Keratinocyte (primary cell): ENCODE measurements around the gene TET1.

Source experiments
- CTCF ChIP-seq, 3 experiments: IDR thresholded peaks in 1 of 3; conservative IDR thresholded peaks in 1 of 3; optimal IDR thresholded peaks in 1 of 3; 2 replicates in 2 of 3; 3 replicates in 1 of 3; pipeline versions ENCODE3 to v1.5.1; 2011; ENCODE audit warnings: low read length in 3 of 3, mild to moderate bottlenecking in 3 of 3, moderate library complexity in 2 of 3, control low read depth in 1 of 3, inconsistent platforms in 1 of 3; ENCODE audit not compliant: insufficient read depth in 2 of 3; ENCODE audit errors: extremely low read depth in 1 of 3
- EZH2 ChIP-seq: IDR thresholded peaks from one replicate; pipeline ENCODE4 v1.6.1; 2012; ENCODE audit warnings: inconsistent platforms, mild to moderate bottlenecking, low read length, moderate library complexity

- TF ChIP-seq CTCF (optimal IDR thresholded peaks at IDR 0.05 in 1 of 3, IDR thresholded peaks at IDR 0.05 in 1 of 3, conservative IDR thresholded peaks at IDR 0.05 in 1 of 3; ENCODE audit: extremely low read depth in 1 of 3, insufficient read depth in 2 of 3, low read length in 3 of 3) (no peak), EZH2 (no peak)
Observed at GRCh38 chr10:68625316-68625921, 65.3 kb downstream of the TET1 start.
